T-helper 2 cell (primary cell): ENCODE data around the gene EME2.

ENCODE experiments used
- DNase-seq, 5 experiments: peaks; one replicate each; pipeline versions ENCODE4 v3.0.0 to v3.0.0-alpha.2; 2012 to 2022

Gene EME2

DNA sequence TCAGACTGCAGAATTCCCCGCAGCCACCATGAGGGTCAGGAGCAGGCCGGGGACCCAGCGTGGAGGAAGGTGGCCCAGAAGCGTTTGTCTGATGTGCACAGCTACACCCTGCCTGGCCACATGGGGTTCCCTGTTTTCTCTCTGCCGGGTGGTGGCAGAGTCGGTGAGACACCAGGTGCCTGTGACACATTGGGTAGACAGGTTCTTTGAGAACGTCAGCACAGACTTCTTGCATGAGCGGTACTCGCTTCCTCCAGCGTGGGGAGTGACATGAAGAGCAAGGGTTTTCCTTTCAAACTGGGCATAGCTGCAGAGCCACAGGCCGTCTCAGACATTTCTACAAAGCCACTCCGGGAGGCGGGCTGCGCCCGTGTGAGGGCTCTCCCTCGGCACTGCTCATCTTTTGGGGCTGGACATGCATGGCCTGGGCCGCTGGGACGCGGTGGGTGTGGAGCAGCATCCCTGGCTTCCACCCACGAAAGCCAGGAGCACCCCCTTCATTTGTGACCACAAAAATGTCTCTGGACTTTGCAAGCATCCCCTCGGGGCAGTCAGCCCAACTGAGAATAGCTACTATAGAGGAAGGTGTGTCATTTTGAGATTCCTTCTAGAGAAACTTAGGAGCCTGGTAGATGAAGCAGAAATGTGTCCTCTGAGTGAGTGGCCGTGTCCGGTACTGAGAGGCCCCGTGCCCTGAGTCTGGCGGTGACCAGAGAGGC is 27.3 kb upstream of the EME2 start:
- DNase-seq: no peak

DNA sequence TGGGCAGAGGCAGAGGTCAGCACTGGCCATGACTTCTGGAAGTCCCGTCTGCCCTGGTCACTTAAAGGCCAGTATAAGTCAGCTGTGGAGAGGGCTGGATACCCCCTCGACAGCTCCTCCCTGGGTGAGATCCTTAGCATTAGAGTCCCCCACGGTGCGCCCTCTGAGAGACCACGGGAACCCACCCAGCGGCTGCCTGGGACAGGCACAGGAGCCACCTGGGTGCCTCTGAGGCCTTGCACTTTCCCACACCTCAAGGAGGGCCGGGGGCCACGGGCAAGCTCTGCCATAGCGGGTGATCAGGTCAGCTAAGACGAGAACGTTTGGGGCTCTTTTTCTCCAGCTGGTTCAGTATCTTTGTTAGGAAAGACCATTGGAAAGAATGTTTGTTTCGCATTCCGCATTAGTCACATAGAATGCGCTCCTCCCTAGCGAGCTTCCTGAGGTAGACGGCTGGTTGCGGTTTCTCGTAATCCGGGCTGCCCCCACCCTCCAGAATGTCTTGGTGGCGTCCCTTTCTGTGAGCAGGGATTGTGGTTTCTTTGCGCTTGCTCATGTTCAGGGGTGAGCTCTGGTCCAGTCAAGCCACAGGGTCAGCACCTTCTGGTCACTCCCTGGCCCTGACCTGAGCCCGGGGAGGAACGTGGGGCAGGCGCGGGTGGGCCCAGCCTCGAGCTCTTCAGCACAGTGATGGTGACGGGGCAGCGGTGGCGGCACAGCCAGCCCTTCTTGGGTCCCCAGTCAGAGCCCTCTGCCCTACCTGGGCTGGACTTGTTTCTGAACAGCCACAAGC is 26.5 kb upstream of the EME2 start:
- no peak for DNase-seq

DNA sequence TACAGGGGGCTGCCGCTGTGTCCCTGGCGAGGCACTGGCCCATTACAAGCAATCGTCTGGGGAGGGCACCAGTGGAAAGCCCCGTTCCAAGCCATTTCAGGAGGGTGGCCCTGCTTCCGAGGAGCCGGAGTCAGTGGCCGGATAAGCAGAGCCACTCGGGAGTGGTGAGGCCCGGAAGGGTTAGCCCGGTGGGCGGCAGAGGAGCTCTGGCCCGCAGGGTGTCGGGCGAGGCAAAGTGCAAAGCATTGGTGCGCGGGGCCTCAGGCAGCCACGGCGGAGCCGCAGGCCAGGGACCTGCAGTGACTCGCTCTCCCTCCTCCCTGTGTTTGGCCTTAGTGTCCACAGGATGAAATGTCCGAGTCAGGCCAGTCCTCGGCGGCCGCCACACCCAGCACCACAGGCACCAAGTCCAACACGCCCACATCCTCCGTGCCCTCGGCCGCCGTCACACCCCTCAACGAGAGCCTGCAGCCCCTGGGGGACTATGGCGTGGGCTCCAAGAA is 25.9 kb upstream of the EME2 start:
- DNase-seq: no peak

DNA sequence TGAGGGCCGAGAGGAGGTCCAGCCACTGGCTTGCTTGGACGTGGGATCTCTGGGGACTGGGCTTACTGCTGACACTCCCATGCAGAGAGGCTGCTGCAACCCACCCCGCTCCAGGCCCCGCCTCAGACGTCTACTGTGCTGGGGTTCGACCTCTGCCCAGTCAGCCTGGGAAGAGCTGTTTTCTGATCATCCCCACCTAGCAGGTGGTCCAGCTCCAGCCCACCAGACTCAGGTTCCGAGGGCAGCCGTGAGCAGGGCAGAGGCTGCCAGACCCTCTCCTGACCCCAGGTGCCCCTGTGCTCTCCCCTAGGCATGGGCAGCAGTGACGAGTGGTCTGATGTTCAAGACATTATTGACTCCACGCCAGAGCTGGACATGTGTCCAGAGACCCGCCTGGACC is 24.7 kb upstream of the EME2 start:
- no peak for DNase-seq

DNA sequence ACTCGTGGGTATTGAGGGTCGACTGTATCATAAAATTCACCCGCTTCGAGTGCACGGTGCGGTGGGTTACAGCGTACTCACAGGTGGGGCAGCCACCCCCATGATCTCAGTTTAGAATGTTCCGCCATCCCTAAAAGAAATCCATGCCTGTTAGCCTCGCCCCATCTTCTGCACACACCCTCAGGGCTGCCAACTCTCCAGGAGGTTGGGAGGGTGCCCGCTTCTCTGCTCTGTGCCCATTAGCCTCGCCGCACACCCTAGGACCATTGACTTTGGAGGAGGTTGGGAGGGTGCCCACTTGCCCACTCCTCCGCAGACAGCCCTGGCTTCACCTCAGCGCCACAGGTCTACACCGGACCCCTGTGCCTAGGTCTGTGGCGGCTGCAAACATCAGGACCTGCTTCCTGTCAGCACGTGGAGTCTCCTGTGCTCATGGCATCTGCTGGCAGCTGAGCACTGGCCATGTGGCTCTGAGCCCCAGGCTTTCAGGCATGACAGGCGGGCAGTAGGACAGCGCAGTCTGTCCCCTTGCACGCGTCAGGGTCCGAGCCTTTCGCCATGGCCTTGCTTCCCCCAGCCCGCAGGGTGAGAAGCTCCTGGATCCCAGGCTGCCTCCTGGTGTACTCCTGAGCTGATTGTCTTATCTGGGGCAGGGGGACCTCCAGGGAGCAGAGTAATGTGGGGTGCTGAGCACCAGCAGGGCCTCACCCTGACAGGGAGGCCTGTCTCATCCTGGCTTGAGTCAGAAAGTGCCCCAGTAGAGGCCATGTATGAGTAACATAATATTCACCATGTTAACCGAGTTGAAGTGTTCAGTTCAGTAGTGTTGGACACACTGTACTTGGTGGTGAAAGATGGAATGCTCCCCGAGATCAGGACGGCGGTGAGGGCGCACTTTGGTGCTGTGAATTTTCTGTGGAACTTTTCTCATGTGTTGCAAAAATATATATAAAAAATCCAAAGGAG is 23.2 kb upstream of the EME2 start:
- no peak for DNase-seq

DNA sequence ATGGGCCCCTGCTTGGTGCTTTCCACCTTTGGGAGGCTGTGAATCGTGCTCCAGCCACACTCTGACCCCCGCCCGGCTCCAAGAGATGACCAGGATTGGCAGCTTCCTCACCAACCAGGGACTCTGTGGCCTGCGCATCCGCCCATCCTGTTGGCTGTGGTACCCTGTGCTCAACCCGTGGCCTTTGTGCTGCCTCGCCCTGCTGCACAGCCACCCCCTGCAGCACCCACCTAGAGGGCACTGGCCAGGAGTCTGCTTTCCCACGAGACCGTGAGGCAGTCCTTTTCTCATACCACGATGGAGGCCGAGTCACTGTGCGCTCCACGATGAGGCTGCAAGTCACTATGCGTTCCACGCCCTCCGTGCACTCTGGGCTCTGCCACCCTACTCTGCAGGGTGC is 20.7 kb upstream of the EME2 start:
- DNase-seq: no peak

DNA sequence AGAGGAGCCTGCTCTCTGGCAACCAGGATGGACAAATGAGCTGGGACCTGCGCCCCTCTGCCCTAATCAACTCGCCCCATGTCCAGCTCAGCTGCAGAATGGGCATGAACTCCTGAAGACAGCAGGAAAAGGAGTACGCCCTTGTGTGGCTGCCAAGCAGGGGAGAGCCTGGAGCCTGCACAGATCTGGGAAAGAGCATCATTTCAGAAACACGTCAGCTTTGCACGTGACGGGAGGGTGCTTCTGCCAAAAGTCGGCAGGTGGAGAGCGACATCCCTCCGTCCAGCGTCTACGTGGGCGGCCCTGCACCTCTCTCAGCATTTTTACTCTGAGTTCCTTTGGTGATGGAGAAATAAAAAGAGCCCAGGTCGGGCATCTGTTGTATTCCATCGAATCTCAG is 19.8 kb upstream of the EME2 start:
- no peak for DNase-seq

DNA sequence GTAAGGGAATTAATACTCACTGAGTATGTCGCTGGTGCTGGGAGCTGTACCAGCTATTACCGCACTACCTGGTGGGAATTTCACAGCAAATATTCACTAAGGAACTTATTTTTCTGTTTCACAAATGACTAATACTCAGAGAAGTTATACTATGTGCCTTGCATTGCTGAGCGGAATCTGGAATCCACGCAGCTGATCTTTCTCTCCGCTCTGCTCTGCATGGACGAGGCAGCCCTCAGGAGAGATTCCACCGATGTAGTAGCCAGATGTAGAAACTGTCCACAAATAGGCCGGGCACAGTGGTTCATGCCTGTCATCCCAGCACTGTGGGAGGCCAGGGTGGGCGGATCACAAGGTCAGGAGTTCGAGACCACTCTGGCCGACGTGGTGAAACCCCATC is 18.4 kb upstream of the EME2 start:
- DNase-seq: no peak

DNA sequence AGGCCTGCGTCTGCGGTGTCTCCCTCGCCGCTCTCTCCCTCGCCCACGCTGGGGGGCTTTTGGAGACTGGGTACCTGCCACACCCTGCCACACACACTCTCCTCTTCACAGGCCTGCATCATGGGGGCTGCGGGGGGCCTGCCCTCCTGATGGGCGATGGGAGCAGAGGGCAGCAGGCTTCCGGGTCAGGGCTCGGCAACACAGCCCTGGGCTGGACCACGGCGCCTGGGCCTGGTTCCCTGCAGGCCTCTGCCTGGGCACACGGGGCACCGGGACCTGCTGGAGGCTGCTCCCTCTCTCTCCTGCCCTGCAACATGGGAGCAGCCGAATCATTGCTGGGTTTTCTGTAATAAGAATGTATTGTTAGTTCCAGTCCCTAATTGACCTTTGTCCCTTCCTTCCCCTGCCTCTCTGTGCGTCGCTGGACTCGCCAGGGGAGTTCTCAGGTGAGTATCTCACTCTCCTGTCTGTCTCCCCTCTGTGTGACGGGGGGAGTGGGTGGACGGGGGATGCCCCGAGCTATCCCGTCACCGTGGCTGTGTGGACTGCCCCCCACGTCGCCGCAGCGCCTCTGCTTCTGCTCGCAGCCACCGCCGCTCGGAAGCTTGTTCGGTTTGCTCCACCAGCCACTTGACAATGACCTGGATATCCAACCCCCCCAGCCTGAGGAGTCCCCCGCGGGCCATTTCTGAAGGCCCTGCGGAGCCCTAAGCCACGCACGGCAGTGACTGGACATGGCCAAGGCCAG is 14.7 kb upstream of the EME2 start:
- no peak for DNase-seq

DNA sequence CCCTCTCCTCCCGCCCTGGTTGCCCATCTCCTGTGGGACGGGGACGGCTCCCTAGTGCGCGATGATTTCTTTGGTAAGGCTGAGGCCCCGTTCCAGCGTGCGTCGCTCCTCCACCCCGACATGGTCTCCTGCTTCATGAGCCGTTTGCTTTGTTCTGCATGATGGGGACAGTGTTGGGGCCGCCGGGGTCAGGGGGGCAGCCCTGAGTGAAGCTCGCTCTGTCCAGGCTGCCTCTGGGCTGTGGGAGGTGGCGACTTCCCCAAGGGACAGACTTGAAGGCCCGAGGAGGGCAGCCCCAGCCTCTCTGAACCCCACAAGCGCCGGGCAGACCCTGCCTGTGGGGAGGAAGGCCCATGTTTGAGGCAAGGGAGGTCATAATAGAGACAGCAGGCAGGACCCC is 13.7 kb upstream of the EME2 start:
- DNase-seq: no peak

DNA sequence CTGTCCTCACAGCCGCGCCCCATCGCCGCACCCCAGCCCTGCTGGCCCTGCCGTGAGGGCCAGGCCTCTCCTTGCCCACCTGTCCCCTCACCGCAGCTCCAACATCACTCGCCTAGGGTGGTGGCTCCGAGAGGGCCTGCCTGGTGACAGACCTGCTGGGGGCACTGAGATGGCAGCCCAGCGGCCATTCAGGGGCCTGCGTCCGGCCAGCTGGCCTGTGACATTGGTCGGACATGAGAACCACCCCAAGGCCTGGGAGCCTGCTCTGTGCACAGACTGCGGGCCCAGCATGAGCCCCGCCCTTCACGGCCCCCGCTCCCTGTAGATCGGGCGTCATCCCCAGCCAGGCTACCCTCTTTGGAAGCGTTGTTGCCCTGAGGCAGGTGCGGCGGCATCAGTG is 13.1 kb upstream of the EME2 start:
- no peak for DNase-seq

DNA sequence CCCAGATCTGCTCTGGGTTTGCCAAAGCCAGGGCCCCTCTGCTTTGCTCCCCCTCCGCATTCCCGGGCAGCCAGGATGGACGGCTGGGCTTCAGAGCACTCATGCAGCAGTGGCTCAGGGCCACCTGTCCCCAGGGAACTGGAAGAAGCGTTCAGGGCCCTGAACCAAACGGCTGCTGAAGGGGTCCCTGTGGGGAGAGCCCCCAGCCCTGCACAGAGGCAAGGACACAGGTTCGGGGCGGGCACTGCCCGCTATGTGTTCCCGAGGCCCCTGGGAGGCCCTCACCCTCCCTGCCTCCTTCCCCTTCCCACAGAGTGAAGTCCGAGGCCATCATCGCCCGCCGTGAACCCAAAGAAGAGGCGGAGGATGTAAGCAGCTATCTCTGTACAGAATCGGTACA is 11.7 kb upstream of the EME2 start:
- DNase-seq: no peak

DNA sequence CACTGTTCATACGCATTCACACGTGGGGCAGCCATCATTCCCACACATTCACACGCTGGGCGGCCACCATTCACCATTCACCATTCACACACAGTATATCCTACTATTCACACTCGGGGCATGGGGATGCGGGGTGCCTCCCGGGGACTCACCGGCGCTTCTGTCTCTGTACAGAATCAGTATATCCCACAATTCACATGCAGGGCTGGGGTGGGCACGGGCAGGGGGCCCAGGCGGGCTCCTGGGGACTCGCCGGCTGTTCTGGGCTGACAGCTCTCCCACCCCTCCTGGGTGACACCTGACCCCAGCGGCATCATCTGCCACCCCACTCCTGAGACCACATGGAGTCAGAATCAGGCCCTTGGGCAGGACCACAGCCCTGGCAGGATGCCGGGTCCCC is 10.9 kb upstream of the EME2 start:
- no peak for DNase-seq

DNA sequence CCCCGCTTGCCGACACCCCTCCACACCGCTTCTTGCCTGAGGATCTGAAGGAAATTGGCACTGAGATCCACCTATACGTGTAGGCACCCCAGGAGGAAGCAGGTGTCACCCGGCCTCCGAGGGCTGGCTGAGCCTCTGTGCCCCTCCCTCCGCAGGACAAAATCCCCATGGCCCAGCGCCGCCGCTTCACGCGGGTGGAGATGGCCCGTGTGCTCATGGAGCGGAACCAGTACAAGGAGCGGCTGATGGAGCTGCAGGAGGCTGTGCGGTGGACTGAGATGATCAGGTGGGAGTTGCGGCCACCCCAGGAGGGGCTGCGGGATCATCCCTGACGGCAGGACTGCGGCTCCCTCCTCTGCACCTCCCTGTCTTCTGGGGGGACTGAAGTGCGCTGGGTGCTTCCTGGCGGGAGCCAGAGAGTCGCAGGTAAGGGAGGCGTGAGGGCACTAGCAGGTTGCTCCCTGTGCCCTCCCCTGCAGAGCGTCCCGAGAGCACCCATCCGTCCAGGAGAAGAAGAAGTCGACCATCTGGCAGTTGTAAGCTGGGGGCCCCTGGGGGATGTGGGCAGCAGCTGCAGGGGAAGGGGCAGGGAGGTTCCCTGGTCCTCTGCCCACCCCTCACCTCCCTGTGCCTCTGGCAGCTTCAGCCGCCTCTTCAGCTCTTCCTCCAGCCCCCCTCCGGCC is 10.3 kb upstream of the EME2 start:
- DNase-seq: no peak

DNA sequence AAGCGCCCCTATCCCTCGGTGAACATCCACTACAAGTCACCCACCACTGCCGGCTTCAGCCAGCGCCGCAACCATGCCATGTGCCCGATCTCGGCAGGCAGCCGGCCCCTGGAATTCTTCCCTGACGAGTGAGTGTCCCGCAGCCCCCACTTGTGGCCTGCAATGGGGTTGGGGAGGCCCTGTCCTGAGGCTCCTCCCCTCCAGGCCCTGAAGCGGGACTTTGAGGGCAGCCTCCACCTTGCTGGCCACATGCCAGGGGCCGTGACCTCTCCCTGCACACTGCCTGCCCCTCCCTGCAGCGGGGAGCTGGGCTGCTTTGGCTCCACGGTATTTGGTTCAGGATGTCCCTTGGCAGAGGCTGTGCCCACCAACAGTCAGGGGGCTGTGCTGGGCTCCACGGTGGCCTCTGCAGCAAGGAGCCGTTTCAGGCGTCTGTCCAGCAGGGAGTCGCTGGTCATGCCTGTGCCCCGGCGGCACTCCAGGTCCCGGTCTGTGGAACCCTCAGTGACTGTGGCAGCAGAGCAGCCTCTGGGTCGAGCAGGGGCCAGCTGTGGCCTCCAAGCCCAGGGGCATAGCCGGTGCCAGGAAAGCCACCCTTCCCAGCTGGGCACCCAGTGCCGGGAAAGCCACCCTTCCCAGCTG is 9.6 kb upstream of the EME2 start:
- DNase-seq: no peak

DNA sequence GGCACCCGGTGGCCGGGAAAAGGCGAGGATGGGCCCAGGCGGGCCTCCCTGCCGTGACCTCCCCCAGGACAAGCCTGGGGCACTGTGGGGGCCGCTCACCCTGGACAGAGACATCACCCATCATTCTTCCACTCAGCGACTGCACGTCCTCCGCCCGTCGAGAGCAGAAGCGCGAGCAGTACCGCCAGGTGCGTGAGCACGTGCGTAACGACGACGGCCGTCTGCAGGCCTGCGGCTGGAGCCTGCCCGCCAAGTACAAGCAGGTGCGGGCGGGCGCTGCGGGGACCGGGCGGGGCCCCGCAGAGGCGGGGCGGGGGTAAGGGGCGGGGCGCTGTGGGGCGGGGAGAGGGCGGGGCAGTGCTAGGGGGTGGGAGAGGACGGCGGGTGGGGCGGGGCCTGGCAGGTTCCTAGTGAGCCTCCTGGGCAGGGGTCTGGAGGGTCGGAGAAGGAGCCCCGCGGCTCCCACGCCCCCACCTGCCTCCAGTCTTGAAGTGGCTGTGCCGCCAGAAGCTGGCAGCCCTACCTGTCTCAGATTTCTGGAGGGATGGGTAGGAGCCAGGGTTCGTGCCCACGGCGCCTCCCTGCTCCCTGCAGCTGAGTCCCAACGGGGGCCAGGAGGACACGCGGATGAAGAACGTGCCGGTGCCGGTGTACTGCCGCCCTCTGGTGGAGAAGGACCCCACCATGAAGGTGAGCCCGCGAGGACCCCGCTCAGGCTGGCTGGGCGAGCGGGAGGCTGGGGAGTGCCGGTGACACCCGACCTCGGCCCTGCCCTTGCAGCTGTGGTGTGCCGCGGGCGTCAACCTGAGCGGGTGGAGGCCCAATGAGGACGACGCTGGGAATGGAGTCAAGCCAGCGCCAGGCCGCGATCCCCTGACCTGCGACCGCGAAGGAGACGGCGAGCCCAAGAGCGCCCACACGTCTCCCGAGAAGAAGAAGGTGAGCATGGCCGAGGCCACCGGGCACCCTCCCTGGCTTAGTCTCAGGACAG is 8.8 kb upstream of the EME2 start:
- no peak for DNase-seq

DNA sequence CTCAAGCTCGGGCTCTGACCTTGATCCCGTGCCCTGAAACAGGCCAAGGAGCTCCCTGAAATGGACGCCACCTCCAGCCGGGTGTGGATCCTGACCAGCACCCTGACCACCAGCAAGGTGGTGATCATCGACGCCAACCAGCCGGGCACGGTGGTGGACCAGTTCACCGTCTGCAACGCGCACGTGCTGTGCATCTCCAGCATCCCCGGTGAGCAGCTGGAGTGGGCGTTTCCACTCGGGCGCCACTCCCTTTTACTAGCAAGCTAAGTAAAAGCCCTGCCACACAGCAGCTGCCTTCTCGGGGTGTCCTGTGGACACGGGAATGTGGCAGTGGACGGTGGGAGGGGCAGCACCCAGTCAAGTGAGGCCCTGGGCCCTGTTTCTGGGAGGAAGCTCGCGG is 7.6 kb upstream of the EME2 start:
- DNase-seq: no peak

DNA sequence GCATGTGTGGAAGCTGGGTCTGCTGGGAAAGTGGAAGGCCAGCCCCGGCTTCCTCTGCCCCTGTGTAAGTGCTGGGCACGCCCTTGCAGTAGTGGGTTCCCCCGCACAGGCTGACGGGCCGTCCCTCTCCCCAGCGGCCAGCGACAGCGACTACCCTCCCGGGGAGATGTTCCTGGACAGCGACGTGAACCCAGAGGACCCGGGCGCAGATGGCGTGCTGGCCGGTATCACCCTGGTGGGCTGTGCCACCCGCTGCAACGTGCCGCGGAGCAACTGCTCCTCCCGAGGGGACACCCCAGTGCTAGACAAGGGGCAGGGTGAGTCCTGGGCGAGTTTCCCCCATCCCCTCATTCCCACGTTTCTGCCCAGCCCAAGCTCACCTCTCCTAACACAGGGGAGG is 6.8 kb upstream of the EME2 start:
- no peak for DNase-seq

DNA sequence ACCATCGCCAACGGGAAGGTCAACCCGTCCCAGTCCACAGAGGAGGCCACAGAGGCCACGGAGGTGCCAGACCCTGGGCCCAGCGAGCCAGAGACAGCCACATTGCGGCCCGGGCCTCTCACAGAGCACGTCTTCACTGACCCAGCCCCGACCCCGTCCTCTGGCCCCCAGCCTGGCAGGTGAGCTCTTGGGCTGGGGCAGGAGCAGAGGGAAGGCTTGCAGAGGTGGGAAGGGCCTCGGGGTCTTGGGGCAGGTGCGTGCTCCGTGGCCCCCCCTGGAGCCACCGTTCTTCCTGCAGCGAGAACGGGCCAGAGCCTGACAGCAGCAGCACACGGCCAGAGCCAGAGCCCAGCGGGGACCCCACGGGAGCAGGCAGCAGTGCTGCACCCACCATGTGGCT is 6.4 kb upstream of the EME2 start:
- DNase-seq: no peak

DNA sequence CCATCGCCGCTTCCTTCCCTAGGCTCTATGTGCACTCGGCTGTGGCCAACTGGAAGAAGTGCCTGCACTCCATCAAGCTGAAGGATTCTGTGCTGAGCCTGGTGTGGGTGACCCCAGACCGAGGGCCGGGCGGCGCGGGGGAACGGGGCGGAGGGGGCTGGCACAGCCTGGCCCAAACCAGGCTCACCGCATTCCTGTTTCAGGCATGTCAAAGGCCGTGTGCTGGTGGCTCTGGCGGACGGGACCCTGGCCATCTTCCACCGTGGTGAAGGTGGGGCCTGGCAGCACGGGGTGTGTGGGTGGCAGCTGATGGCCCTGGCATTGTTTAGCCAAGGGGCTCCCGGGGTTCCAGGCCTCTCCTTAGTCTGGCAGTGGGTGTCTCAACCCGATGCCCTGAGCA is 5.9 kb upstream of the EME2 start:
- no peak for DNase-seq
